GM18868 (cell line): Measurements from ENCODE around the gene SF3B2.

Experiments used
- ATAC-seq: cut with Tn5 transposase; IDR thresholded peaks from one replicate; pipeline ENCODE4 v1.9.1; 2021; ENCODE audit warnings: mild to moderate bottlenecking, moderate library complexity; ENCODE audit not compliant: unreplicated experiment

SF3B2 gene

GRCh38 chr11:66048547-66049323 is 3.4 kb upstream of the SF3B2 start, which contains the start of gene GAL3ST3:
Gene GAL3ST3, minus strand, starts transcription at chr11:66049161. Its CDS starts 3,746 bp downstream, at chr11:66045415.
- ATAC-seq: no peak

- ATAC-seq: no peak
Observed at GRCh38 chr11:66050581-66051231, 1.5 kb upstream of the SF3B2 start.

DNA sequence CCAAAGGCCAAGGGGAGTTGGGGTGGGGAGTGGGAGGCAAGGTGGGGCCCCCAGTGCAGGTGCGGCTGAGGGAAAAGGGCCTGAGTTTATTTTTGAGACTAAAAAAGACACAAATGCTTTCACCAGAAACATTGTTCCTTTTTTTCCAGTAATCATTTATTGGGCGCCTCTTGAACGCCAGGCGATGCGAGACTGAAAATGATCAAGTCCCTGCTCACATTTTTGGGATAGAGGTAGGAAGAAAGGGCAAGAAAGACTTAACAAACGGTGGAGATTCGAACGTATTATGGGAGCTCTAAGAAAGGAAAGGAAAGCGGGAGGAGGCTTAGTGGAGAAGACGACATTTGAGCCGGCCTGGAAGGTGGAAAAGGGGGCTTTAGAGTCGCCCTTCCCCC is 796 bp upstream of the SF3B2 start:
- no peak for ATAC-seq

DNA sequence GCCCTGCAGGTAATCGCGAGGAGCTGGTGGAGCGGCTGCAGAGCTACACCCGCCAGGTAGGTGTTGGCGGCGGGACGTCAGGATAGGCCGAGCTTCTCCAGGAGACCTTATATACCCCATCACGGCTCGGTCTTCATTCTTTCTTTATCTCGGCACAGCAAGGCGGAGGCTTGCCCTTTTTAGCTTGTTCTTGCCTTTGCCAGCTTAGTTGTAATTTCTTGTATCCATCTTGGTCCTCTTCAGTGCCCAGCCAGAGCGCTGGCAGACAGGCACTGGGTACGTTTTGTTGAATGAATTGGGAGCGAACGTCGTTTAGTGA is 459 bp downstream of the SF3B2 start:
- no peak for ATAC-seq

DNA sequence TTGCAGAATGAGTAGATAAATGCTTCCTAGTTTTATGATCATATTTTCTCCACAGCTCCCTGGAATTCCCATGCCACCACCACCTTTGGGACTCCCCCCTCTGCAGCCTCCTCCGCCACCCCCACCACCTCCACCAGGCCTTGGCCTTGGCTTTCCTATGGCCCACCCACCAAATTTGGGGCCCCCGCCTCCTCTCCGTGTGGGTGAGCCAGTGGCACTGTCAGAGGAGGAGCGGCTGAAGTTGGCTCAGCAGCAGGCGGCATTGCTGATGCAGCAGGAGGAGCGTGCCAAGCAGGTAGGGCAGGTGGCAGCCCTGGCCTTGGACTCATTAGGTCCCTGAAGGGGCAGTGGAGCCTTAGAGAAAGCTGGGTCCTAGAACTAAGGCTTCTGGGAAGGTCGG is 2.9 kb downstream of the SF3B2 start:
- no peak for ATAC-seq

GRCh38 chr11:66056501-66056900 is 4.3 kb downstream of the SF3B2 start:
- no peak for ATAC-seq

GRCh38 chr11:66059966-66060680 is 8.0 kb downstream of the SF3B2 start:
- ATAC-seq: no peak

GRCh38 chr11:66061268-66061667 is 9.1 kb downstream of the SF3B2 start:
- no peak for ATAC-seq

DNA sequence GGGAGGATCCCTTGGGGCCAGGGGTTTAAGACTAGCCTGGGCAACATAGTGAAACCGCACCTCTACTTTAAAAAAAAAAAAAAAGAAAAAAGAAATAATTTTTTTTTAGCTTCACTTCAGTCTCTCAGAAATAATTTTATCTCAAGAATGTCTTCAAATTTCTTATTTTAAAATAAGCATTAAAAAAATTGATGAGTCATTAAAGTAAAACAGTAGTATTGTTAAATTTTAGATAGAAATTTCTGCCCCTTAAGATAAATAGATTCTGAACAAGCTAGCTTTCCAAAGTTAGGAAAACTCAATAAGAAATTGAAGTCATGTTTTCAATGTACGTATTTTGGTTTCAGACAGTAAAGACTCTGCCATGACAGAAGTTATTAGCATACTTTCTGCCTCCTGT is 10.2 kb downstream of the SF3B2 start:
- no peak for ATAC-seq

DNA sequence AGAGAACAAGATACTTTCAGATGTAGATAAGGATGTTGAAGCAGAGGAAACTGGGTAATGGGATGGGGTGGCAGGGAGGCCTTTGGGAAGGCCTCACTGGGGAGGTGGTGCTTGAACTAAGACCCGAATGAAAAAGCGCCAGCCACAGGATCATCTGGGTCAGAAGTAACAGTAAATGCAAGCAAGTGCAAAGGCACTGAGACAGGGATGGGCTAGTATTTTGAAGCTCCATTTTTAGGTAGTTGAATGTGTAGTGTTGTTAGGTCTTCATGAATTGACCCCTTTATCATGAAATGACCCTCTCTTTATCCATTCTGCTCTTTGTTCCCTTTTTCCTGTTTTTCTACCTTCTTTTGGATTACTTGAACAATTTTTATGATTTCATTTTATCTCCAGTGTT is 11.7 kb downstream of the SF3B2 start:
- no peak for ATAC-seq

GRCh38 chr11:66064571-66064970 is 12.4 kb downstream of the SF3B2 start:
- ATAC-seq: no peak

DNA sequence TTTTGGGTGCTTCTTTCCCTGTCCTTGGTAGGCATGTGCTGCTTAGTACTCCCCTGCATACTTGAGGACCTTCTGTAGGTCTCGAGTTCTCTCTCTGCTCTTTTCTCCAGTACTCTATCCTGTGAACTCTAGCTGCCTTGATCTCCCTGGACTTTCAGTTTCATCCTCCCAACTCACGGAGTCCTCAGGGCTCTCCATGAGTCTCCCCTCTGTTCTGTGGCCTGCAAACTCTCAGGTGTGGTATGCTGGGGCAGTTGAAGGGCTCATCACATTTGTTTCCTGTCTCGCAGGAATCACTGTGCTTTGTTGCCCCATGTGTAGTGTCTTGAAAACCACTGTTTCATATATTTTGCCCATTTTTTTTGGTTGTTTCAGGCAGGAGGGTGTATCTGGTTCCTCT is 14.6 kb downstream of the SF3B2 start:
- no peak for ATAC-seq

DNA sequence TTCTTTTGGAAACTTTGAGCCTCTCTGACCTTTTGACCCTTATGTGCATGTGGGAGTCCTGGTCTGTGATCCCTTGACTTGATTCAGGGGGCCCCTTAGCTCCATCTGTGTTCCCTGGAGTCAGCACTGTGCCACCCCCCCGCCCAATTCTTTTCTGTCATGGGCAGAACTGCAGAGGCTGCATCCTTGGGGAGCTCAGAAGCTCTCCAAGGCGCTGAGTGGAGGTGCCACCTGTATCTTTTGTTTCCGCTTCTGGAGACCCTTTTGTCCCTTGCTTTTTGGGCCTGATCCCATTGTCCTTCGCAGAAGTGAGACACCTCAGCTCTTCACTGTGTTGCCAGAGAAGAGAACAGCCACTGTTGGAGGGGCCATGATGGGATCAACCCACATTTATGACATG is 15.5 kb downstream of the SF3B2 start:
- ATAC-seq: no peak

DNA sequence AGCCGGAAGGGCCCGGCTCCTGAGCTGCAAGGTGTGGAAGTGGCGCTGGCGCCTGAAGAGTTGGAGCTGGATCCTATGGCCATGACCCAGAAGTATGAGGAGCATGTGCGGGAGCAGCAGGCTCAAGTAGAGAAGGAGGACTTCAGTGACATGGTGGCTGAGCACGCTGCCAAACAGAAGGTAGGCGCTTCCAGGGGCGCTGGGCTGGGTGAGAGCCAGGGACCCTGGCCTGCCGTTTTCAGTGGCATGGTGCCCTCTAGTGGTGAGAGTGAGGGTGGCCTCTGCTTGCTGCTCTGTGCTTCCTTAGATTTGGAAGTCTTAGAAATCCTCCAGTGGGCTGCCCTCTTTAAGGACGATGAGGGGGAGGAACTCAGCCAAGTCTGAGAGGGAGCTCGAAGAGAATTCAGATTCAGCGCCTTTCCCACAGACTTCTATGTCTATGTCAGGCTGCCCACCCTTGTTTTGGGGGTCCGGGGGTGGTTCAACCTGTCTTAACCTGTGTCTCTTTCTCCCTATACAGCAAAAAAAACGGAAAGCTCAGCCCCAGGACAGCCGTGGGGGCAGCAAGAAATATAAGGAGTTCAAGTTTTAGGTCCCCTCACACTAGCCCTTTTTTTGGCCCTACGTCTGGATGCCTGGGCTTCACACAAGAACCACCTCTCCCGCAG is 16.1 kb downstream of the SF3B2 start:
- ATAC-seq: no peak

- ATAC-seq: no peak
Observed at GRCh38 chr11:66068923-66069714, 17.0 kb downstream of the SF3B2 start.

- ATAC-seq: peak; percentile 56
Observed at GRCh38 chr11:66069715-66070603, 17.8 kb downstream of the SF3B2 start, which contains the start of gene PACS1. Gene PACS1, plus strand, starts transcription at chr11:66070272. Its CDS starts 215 bp downstream, at chr11:66070487.

- ATAC-seq: peak; percentile 6
Observed at GRCh38 chr11:66070604-66071380, 18.6 kb downstream of the SF3B2 start.

- no peak for ATAC-seq
Observed at GRCh38 chr11:66071381-66071801, 19.2 kb downstream of the SF3B2 start.

DNA sequence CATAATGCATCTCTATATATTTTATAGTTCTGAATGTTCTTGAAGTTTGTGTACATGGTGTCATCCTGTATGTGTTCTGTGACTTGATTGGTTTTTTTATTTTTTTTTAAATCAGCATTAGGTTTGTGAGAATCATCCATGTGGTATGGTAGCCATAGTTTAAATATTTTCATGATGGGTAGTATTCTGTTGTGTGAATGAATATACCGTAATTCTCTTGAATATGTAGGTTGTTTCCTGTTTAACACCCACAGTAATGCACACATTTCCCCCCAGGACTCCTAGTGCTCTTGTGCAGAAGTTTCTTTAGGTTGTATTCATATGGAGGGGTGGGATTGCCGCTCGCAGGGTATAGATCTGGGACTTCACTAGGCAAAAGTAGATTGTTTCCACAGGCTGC is 19.9 kb downstream of the SF3B2 start:
- ATAC-seq: no peak
